Brain microvascular endothelial cell (primary cell): ENCODE results near the gene RAB35.

Experiments used
- DNase-seq: peaks from one replicate; pipeline ENCODE4 v3.0.0-alpha.2; 2020
- H3K27ac ChIP-seq: fragments of 250-450 bp; sonication (Bioruptor Pico); 2 replicates; pipeline ENCODE4 v1.5.1; 2020; ENCODE audit warnings: mild to moderate bottlenecking, moderate library complexity
- H3K27me3 ChIP-seq: fragments of 250-450 bp; sonication (Bioruptor Pico); replicated peaks from 2 replicates; pipeline ENCODE4 v1.5.1; 2020; ENCODE audit warnings: mild to moderate bottlenecking
- H3K36me3 ChIP-seq: fragments of 250-450 bp; sonication (Bioruptor Pico); replicated peaks from 2 replicates; pipeline ENCODE4 v1.5.1; 2020; ENCODE audit warnings: mild to moderate bottlenecking
- H3K4me3 ChIP-seq: 2 replicates; pipeline ENCODE4 v1.5.1; 2011; ENCODE audit warnings: low read depth, mild to moderate bottlenecking, control low read depth, low read length, moderate library complexity
- in situ Hi-C: cut with HindIII; loops from 2 replicates; pipeline ENCODE4 v1.10.0; 2017; ENCODE audit warnings: low sequenced_read_pairs, low pct_ligation_motif_present
- TF ChIP-seq, protein P1 (sequence below): IDR thresholded peaks from 2 replicates; pipeline ENCODE4 v1.5.1; 2011; ENCODE audit warnings: low read depth, mild to moderate bottlenecking, moderate library complexity, low read length, control low read depth, inconsistent platforms; ENCODE audit errors: missing control alignments

Gene RAB35

DNA sequence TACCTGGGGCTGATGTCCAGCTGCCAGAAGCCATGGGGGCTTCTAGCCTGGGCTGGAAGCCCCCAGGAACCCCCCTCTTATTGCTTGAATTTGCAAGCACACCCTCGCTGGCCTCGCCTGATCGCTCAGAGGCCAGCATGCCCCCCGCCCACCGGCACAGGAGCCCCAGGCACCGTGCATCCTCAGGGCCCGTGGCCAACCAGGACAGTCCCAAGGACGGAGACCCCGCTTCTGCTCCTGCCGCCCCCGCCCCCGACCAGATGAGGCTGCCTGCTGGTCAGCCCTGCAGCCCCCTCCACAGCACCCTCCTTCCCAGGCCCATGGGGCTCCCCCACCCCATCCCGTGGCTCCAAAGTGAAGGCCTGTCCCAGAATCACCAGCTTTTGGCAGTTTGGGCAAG lies 21.2 kb downstream of the RAB35 start:
- Histone ChIP-seq H3K36me3 (peaks cover 36% of the 10 kb centered on the region), H3K27ac (no peak overlapping the region), H3K27me3 (no peaks in the 10 kb centered on the region), H3K4me3 (no peak overlapping the region)
- no peak for DNase-seq
- in situ Hi-C loops, result no loop called here
- TF ChIP-seq, protein P1, sequence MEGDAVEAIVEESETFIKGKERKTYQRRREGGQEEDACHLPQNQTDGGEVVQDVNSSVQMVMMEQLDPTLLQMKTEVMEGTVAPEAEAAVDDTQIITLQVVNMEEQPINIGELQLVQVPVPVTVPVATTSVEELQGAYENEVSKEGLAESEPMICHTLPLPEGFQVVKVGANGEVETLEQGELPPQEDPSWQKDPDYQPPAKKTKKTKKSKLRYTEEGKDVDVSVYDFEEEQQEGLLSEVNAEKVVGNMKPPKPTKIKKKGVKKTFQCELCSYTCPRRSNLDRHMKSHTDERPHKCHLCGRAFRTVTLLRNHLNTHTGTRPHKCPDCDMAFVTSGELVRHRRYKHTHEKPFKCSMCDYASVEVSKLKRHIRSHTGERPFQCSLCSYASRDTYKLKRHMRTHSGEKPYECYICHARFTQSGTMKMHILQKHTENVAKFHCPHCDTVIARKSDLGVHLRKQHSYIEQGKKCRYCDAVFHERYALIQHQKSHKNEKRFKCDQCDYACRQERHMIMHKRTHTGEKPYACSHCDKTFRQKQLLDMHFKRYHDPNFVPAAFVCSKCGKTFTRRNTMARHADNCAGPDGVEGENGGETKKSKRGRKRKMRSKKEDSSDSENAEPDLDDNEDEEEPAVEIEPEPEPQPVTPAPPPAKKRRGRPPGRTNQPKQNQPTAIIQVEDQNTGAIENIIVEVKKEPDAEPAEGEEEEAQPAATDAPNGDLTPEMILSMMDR, result no peak

DNA sequence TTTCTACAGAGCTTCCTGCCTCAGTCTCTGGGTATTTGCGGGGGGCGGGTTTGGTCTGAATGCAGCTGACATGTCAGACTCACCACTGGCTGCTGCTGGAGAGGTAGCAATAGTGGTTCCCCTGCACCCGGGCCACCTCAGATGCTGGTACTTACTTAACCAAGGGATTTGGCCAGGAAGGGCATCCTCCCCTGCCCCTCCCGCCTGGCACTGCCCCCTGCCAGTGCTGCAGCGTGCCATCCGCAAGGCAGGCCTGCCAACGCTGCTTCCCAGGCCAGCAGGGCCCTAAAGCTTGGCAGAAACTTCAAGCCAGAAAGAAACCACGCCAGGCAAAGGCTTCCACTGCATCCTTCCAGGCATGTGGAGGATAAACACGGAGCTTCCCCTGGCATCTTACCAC lies 22.1 kb downstream of the RAB35 start:
- Histone ChIP-seq H3K27ac (no peak overlapping the region), H3K36me3 (peaks cover 36% of the 10 kb centered on the region), H3K27me3 (no peaks in the 10 kb centered on the region), H3K4me3 (no peak overlapping the region)
- no peak for DNase-seq
- in situ Hi-C loops, result no loop called here
- TF ChIP-seq, protein P1, result no peak

DNA sequence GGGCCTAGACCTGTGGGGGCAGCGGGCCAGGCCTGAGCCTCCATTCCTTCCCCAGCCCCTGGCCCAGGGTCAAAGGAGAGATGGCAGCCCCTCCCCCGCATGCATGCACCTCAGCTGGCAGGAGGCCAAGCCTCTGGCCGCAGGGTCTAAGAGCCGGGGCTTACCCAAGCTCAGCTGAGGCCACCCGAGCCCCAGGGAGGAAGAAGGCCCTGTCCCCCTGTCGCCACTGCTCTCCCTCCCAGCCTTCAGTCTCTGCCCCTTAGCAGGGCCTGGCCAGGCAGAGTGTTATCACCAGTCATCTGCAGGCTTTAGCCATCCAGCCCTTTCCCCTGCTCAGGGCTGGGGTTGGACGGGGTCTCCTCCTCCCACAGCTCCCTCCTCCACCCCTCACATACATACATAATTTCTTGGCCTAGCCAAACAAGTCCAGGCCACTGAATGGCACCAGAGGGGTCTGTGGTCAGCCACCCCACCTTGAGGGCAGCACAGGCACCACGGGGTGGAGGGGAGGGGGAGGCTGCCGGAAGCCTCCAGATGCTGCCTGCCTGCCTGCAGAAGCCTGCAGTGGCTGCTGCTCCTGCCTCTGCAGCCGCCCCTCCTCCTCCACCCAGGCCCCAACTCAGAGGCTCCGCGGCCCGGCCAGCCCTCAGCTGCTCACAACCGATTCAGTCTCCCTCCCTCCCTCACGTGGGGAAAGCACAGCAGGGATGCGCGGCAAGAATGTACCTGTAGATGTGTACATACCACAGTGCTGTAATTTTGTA lies 22.8 kb downstream of the RAB35 start:
- H3K4me3 ChIP-seq, result no peak overlapping the region
- no peak overlapping the region for H3K27ac ChIP-seq
- in situ Hi-C loops, result no loop called here
- TF ChIP-seq, protein P1, result no peak
- no peaks in the 10 kb centered on the region for H3K27me3 ChIP-seq
- H3K36me3 ChIP-seq, result peaks cover 32% of the 10 kb centered on the region
- DNase-seq, result no peak

DNA sequence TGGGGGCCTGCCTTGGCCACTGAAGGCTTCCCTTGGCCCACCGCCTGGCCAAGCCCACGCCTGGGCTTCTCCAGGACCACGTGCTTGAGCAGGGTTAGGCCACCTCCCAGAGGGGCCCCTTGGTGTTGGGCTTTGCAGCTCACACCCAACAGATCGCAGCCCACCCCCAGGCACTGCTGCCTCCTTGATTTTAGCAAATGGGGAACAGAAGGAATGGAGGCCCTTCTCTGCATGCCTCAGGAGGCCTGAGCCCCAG lies 23.3 kb downstream of the RAB35 start:
- peaks cover 28% of the 10 kb centered on the region for H3K36me3 ChIP-seq
- no peaks in the 10 kb centered on the region for H3K27me3 ChIP-seq
- TF ChIP-seq, protein P1, result no peak
- in situ Hi-C loops, result no loop called here
- DNase-seq, result no peak
- H3K27ac ChIP-seq, result no peak overlapping the region
- H3K4me3 ChIP-seq, result no peak overlapping the region

DNA sequence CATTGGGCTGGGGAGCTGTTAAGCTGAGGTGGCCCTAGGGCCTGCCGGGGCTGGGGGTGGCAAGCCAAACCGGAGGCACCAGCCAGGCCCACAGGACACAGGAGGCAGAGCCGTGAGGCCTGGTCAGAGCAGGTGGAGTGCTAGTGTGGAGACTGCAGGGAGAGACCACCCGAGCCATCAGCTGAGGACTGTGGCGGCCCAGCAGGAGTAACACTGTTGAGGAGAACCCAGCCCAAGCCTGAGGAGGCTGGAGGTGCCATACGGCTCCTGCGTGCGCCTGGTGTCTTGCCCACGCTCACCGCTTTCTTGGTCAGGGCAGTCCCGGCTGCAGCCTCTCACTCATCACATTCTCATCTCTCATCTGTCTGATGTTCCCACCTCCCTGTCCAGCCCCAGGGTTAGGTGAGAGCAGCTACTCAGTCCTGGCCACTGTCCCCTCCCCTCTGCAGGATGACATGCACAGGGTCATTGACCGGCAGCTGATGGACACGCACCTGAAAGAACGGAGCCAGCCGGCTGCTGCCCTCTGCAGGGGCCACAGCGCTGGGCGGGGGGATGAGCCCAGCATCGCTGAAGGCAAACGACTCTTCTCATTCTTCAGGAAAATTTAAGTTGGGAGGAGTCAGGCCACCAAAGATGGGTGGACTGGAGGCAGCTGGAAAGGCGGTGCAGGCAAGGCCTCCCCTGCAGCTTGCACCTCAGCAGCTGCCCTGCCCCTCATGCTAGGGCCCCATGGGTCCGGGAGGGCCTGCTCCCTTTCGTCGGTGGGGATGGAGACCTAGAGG lies 23.8 kb downstream of the RAB35 start:
- peaks cover 23% of the 10 kb centered on the region for H3K36me3 ChIP-seq
- no peak overlapping the region for H3K27ac ChIP-seq
- no peak overlapping the region for H3K4me3 ChIP-seq
- no peaks in the 10 kb centered on the region for H3K27me3 ChIP-seq
- TF ChIP-seq, protein P1, result no peak
- in situ Hi-C loops, result no loop called here
- no peak for DNase-seq
